ENCODE measurements around the gene ATF5. TPM values are rescaled to one million over a fixed set of nuclear protein-coding genes. Genes with fewer than 3 reads are reported as not detected.

Gene ATF5
- total and polyA plus RNA-seq, 10 of the 15 experiments (the other 5 are each of a cell fraction or from before 2014, with no cell fraction given) = 9.1 to 133 (median 24.0) TPM

DNA sequence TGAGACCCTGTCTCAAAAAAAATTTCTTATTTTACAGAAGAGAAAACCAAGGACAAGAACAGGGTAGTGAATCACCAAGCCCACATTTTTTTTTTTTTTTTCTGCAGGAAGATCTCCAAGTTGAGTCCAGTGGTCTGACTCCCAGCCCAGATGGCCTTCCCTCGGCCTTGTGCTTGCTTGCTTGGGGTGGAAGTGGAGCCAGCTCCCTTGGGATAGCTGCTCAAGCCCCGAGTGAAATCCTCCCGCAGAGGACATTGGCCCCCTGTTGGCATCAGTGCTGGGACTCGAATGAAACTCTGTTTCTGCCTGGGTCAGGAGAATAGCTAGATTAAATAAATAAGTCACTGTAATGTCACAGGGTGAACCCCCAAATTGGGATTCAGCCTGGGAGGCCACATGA is 9.7 kb downstream of the ATF5 start:
- no peak overlapping the region for H3K4me2 ChIP-seq (ENCODE audit: control insufficient read depth, insufficient read depth)
- no peaks in the 10 kb centered on the region for H3K27me3 ChIP-seq (replicated peaks in 1 of 2; ENCODE audit: control insufficient read depth in 2 of 2, insufficient read depth in 2 of 2, low read length in 1 of 2)
- H4K20me1 ChIP-seq (ENCODE audit: control insufficient read depth, insufficient read depth) = no peaks in the 10 kb centered on the region
- H3K36me3 ChIP-seq (ENCODE audit: control insufficient read depth in 2 of 2, insufficient read depth in 2 of 2, low read length in 1 of 2) = no peaks in the 10 kb centered on the region
- CTCF ChIA-PET = interaction anchor here (1.0 to 5.0 kb wide), 10 partner anchors 9 to 346 kb away, joined by 3 to 23 read pairs (median 6); no protein-coding TSS in a partner anchor
- no peak for TF ChIP-seq SMAD1 (IDR thresholded peaks at IDR 0.05; ENCODE audit: low read depth, partially characterized antibody)
- no peak for TF ChIP-seq POLR2AphosphoS5 (IDR thresholded peaks at IDR 0.05; ENCODE audit: low read length)
- TF ChIP-seq GABPA (IDR thresholded peaks at IDR 0.05; ENCODE audit: low read depth) = no peak
- TF ChIP-seq WRNIP1 (IDR thresholded peaks at IDR 0.05; ENCODE audit: borderline replicate concordance, low read depth, low read length) = no peak
- TF ChIP-seq IRF4 (IDR thresholded peaks at IDR 0.05; ENCODE audit: low read depth, low read length) = no peak
- TF ChIP-seq SPI1 (IDR thresholded peaks at IDR 0.05; ENCODE audit: borderline replicate concordance, insufficient read depth, low read depth, low read length) = no peak
- TF ChIP-seq RUNX3 (IDR thresholded peaks at IDR 0.05; ENCODE audit: low read length) = no peak
- TF ChIP-seq, protein P1, sequence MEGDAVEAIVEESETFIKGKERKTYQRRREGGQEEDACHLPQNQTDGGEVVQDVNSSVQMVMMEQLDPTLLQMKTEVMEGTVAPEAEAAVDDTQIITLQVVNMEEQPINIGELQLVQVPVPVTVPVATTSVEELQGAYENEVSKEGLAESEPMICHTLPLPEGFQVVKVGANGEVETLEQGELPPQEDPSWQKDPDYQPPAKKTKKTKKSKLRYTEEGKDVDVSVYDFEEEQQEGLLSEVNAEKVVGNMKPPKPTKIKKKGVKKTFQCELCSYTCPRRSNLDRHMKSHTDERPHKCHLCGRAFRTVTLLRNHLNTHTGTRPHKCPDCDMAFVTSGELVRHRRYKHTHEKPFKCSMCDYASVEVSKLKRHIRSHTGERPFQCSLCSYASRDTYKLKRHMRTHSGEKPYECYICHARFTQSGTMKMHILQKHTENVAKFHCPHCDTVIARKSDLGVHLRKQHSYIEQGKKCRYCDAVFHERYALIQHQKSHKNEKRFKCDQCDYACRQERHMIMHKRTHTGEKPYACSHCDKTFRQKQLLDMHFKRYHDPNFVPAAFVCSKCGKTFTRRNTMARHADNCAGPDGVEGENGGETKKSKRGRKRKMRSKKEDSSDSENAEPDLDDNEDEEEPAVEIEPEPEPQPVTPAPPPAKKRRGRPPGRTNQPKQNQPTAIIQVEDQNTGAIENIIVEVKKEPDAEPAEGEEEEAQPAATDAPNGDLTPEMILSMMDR (IDR thresholded peaks at IDR 0.05 in 2 of 3, conservative IDR thresholded peaks at IDR 0.05 in 1 of 3; ENCODE audit: control insufficient read depth in 2 of 3, extremely low read depth in 1 of 3, insufficient read depth in 1 of 3, low read depth in 3 of 3, low read length in 3 of 3) = no peak
- TF ChIP-seq RAD51 (IDR thresholded peaks at IDR 0.05) = no peak
- TF ChIP-seq NFYB (IDR thresholded peaks at IDR 0.05; ENCODE audit: insufficient read depth, low read depth, low read length) = no peak
- TF ChIP-seq ASH2L (IDR thresholded peaks at IDR 0.05; ENCODE audit: borderline replicate concordance, low read depth) = no peak
- SMC1A ChIA-PET (ENCODE audit: uncharacterized antibody, unreplicated experiment) = interaction anchor here (1.0 to 2.2 kb wide), 6 partner anchors 9 to 47 kb away, joined by 3 to 6 read pairs (median 4); partner anchors contain the start of genes ATF5 and NUP62
- H3K9me3 ChIP-seq (replicated peaks; ENCODE audit: control insufficient read depth, insufficient read depth, low read length) = no peaks in the 10 kb centered on the region
- FAIRE-seq (no peak), ATAC-seq (no peak), DNase-seq (ENCODE audit: low read depth, low spot score) (no peak)
- in situ Hi-C loops (cut with MboI) = loop anchor here (5.0 to 10.0 kb wide), 2 partner anchors 44 to 196 kb away; no protein-coding TSS in a partner anchor
- no peaks in the 10 kb centered on the region for H3K4me1 ChIP-seq (ENCODE audit: control insufficient read depth, insufficient read depth, low read length)
- POLR2A ChIA-PET = no interaction called here
- intact Hi-C loops (cut with micrococcal nuclease; ENCODE audit: unreplicated experiment) = no loop called here
- BruUV-seq (replicated peaks) = no TSS peak
- no peaks in the 10 kb centered on the region for H3K79me2 ChIP-seq (ENCODE audit: control insufficient read depth, insufficient read depth, low read length)
- RAD21 ChIA-PET (ENCODE audit: unreplicated experiment) = interaction anchor here (1.0 kb wide), 1 partner anchor 15 kb away, joined by 3 read pairs; no protein-coding TSS in a partner anchor
- H2AFZ ChIP-seq (ENCODE audit: control insufficient read depth, low read depth, low read length) = no peak overlapping the region
- 44% methylated on average over 4 of the region's 4 CpGs for WGBS (ENCODE audit: insufficient coverage, insufficient replicate concordance, low lambda C conversion rate, missing lambda C conversion rate)
- no peak overlapping the region for H3K4me3 ChIP-seq
- no peak overlapping the region for H3K9ac ChIP-seq (ENCODE audit: control insufficient read depth, insufficient read depth, low read length)
- H3K27ac ChIP-seq (ENCODE audit: control insufficient read depth, insufficient read depth) = no peak overlapping the region
